ENCODE data around the gene ADARB2.

DNA sequence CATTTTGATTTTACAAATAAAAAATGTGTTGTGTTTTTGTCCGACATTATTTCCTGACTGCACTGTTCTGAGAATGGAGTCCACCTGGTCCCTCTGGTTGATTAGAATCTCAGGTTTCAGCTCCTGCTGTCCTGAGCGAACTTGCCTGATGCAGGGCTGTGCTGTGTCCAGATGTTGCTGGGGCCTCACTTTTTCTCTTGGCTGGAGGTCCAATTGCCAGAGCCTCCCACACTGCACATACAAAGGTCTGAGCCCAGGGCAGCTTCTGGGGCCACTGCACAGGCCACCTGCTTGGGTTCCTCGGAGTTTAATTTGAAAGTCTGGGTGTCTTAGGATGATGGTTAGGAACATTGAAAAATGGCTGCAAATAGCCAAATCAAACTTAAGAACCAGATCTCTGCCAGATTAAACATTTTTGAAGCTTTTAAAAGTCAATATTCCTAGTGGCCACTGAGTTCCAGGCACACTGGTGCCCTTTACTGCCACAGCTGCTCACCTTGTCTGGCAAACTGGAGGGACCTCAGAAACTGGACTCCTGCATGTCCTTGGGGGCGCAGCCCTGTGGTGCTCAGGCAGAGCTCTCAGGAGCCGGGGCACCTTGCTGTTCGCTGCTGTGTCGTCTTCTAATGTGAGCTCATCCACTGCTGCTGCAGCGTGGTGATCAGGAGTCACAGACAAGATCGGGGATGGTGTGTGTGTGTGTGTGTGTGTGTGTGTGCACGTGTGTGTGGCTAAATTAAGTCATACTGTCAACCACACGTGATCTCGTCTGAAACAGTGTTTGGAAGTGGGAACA is 606.1 kb downstream of the ADARB2 start:
- TF ChIP-seq EZH2 (IDR thresholded peaks at IDR 0.05; ENCODE audit: insufficient read depth, poor library complexity, severe bottlenecking) (no peak), EZH2phosphoT487 (IDR thresholded peaks at IDR 0.05; ENCODE audit: insufficient read depth, low read depth) (no peak)
